Iris pigment epithelial cell (primary cell): ENCODE results near the gene CMIP.

ENCODE experiments used
- DNase-seq: peaks from one replicate; pipeline ENCODE4 v3.0.0-alpha.2; 2011; ENCODE audit warnings: low read depth

CMIP gene

GRCh38 chr16:81447383-81448101, 2.9 kb downstream of the CMIP start:
- DNase-seq: peak; percentile 37

DNA sequence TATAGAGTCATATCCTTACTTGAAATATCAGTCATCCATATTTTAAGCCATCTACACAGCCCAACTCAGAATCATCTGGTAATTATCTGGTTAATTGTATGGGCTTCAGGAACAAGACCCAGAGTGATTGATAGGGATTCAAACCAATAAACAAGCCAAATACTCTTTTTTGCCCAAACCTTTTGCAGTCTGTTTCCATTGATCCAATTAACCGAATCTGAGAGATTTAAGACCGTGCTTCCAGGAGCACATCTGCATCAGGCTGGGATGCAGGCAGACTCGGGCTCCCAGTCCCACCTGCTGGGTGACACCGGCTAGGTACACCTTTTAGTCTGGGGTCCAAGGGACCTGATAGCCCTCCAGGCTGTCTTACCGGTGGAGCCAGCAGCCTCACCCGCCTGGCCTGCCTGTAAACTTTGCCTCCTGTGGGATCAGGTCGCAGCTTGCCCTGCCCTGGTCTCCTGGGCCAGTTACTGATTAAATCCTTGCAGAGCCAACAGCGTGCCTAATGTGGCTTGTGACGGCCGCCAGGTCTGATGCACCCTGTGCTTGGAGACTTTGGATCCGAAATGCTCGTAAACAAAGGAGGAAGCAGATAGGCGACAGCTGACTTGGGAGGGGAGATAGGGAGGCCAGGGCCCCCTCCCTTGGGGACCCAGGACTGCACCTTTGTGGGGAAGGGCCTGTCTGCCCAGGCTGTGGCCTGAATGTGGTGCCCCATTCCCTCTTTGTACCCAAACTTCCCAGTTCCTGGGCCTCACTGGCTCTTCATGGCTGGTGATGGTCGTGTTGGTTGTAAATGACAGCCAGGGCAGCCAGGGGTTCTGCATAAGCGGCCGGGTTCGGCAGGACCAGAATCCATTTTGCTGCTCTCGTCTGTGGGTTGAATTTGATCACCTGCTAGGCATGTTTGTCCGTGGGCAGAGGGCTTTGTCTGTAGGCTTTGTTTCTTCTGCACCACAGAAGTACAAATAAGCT, 3.8 kb downstream of the CMIP start:
- DNase-seq: no peak

GRCh38 chr16:81449241-81449640, 4.6 kb downstream of the CMIP start:
- no peak for DNase-seq

GRCh38 chr16:81449899-81450608, 5.4 kb downstream of the CMIP start:
- DNase-seq: no peak

- no peak for DNase-seq
Observed at GRCh38 chr16:81450783-81451491, 6.3 kb downstream of the CMIP start.

DNA sequence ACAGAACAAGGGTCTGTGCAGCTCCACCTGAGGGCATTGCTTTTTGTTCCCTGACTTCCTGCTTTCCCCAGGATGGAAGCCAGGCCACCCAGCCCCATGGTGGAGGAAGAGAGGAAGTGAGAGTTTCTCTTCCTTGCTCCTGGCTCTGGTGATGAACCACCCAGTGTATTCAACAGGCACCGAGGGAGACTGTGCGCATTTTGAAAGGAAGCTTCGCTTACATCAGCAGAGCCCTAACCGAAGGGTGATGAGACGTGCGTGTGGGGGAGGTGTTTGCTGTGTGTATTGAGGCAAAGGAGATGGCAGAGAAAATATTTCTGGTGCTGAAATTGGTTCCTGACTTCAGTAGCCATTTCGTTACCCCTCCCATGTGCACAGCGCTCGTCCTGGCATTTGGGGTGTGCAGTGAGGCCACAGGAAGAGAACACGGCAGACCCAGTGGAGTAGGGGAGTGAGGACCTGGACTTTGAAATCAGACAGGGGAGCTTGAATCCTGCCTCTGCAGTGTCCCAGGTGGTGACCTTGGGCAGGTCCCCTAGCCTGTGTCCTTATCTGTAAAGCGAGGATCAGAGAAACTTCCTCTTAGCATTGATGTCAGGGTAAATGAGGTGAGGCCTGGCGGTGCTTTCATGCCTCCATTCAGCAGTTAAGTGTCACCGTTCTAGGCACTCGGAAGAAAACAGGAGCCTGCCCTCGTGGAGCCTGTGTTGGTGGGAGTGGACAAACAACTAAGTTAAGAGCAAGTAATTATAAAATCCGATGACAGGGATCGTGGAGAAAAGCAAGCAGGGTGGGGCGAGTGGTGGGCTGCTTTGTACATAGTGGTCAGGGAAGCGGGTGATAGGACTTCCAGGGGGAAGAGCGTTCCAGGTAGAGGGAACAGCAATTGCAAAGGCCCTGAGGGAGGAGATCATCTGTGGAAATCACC, 7.4 kb downstream of the CMIP start:
- DNase-seq: no peak

DNA sequence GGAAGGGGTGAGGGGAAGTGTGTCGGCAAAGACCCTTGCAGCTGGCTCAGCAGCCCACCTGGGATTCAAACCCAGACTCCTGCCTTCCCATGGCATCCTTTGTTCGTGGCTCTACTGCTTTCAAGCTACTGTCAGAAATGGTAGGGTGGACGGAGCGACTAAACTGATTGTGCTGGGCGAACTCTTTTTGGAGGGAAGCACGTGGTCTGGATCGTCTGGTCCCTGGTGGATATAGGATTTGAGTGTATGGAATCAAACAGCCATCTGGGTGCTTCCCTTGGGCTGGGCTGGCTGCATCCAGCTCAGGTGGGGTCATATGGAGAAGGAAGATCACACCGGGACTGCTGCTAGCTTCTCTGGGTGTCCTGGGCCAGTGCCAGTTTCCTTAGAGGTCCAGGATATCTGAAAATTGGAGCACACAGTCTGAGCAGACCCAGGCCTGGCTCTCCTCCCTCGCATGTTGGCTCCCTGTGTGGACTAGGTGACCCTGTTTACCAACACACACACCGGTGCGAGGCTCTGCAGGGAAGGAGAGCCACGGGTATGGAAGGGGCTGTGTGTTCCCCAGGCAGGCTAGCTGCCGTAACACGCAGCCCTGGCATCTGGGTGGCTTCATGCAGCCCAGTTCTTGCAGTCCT, 8.6 kb downstream of the CMIP start:
- no peak for DNase-seq

DNA sequence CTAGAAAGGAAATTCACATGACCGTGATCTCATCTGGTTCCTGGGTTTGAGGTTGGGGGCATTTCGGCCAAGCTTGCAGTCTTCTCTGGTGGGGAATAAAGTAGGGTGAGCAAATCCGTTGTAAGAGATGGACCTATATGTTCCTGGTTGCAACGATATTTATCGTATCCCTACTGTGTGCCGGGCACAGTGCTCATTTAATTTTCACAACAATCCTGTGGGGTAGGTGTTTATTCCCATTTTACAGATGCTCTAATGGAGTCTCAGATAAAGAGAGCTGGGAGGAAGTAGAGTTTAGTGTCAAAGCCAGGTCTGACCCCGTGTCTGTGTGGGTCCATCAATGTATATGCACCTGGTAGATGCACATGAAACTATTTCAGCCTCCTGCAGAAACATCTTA, 9.4 kb downstream of the CMIP start:
- DNase-seq: no peak

DNA sequence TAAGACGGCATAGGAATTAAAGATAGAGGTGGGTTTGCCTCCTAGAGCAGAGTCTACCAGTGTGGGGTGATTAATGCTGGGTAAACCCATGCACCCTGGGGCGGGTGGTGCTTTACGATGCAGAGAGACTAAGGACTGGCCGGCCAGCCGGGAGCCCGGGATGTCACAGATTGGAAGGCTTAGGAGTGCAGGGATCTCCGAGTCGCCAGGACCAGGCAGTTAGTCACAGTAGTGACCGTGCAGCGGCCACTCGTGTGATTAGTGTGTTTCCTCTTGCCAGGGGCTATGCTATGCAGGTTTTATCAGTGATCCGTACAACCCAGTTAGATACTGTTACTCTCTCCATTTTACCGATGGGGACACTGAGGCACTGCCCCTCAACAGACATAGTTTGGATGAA, 10.4 kb downstream of the CMIP start:
- DNase-seq: no peak

DNA sequence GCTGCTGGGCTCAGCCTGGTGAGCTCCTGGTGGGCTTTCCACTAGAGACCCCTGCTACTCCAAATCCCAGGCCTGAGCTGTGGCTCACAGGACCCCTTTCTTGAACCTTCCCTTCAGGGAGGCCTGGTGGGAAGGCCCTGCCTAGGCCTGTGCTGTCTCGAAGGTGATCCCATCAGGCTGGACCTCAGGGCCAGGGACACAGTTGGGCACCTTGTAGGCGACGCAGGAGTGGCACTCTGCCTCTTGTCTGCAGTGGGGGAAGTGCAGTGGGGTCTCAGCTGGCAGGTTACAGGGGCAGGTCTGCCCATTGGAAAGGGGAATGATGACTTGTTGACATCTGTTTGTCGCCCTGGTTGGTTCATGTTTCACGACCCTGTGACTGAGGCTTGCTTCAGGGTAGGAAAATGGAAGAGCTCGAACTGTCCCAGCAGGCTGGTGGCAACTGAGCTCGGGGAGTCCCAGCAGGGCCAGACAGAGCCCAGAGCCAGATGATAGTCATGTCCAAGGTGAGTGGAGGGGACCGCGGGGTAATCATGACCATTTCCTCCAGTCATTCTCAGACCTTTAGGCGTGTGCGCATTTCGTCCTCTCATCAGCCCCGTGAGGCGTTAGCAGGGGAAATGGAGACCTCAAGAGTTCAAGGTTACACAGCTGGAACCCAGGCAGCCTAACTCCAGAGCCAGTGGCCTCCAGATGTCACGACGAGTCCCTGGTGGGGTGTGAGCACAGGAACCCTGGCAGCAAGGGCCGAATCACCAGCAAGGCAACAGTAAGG, 11.3 kb downstream of the CMIP start:
- DNase-seq: no peak

- no peak for DNase-seq
Observed at GRCh38 chr16:81456523-81457325, 12.1 kb downstream of the CMIP start.

DNA sequence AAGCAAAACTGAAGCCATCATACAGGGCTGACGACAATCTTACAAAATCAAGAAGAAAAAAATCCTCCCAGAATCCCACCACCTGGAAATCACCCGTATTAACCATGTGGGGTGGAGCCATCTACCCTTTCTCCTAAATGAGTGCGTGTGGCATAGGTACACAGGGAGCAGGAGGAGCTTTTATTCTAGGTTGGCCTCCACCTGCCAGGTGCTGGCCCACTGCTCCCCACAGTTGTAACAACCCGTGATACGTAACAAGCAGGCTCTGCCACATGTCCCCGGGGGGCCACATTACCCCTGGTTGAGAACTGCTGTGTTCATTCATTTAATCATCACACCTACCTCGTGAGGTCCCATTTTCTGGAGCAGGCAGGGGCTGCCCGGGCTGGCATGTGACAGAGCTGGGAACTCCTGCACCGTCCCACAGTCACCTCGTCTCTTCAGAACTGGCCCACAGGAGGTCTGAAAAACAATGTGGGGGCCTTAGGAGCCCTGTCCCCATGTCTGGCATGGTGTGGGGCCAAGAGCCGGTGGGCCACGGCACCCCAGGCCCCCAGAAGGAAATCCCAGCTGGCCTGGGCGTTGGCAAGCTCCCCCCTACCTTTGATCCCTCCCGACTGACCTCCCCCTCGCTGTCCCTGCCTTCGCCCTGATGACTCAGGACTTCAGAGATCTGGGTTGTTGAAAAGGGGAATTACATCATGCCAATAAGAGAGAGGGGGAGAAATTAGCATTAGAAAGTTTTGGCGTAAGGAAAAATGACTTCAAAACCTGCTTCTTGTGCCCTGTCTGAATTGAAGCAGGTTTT, 12.9 kb downstream of the CMIP start:
- DNase-seq: peak; percentile 82

- DNase-seq: no peak
Observed at GRCh38 chr16:81458149-81458669, 13.6 kb downstream of the CMIP start.

DNA sequence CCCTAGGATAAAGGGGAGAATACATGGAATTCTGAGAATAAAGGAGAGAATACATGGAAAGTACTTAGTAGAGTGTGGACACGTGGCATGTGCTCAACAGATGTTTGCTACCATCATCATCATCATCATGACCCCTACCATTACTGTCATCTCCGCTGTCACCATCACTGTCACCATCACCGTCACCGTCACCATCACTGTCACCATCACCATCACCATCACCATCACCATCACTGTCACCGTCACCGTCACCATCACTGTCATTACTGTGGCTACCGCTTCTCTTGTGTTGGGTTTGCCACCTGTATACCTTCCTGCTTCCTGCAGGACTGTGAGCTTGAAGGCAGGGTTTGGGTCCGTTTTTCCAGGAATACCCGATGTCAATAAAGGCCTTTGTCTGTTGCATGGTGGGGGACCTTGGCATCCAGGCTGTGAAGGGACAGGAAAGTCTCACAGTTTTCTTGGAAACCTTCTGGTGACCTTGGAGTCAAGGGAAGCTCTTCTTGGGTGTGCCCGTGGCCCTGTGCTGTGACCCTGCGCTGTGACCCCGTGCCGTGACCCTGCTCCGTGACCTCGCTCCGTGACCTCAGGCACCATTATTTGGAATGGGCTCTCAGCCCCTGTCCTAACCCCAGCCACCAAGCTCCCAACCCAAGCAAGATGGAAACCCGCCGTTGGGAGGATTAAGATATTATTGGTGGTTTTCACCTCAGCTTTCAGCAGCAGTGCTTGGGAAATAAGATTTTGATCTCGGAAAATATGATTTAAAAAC, 14.4 kb downstream of the CMIP start:
- no peak for DNase-seq

DNA sequence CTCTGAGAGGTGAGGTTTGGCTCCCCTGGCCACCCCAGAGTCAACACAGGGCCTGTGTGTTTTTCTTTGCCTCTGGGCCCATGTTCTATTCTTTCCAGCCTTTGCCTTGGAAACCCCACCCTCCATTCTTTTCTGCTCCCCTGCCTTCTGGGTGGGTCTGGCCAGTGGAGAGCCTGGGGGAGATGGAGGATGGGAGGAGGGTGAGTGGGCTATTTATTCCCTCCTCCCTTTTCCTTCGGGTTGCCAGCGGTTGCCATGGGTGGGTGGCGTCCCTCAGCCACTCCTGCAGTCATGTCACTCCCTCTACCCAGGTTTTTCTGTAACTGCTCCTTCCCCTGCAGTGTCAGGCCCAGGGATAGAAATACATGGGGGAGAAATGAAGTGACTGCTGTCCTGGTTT, 15.5 kb downstream of the CMIP start:
- no peak for DNase-seq

DNA sequence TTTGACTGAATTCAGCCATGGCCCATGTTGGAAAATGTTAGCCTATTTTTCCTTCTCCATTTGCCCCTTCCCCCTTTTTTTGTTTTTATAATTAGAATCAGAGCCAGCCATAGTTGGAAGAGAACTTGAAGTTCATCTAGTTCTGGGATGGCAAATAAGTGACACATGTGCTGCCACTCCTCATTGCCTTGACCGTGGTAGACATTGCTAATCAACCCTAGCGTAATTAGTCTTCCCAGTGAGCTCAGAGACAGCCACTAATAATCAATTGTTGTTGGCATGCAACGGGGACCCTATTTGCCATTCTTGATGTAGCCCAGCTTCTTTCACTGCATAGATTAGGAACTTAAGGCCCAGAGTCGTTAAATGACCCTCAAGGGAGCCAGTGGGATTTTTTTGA, 16.6 kb downstream of the CMIP start:
- no peak for DNase-seq

GRCh38 chr16:81461766-81462165, 17.2 kb downstream of the CMIP start:
- no peak for DNase-seq
